ENCODE data around the gene ABCC11. TPM values are rescaled to one million over a fixed set of nuclear protein-coding genes. Genes with fewer than 3 reads are reported as not detected.

ABCC11 gene
- under 1 TPM; 0.17 to 0.30 (median 0.23) TPM for polyA plus RNA-seq (ENCODE audit: insufficient read depth in 1 of 5, insufficient read length in 5 of 5, low replicate concordance in 1 of 5)
- long read RNA-seq, donor 1: 0 reads
- long read RNA-seq, donor 2: 0 reads
- long read RNA-seq, donor 3: 0 reads
- long read RNA-seq, donor 4: 0 reads
- long read RNA-seq, donor 5: 0 reads
- long read RNA-seq, donor 6: 0 reads
- long read RNA-seq, donor 7: 0 reads
- long read RNA-seq, donor 8: 0 reads

GRCh38 chr16:48247311-48247710 is at the start of gene ABCC11:
Gene ABCC11 (minus strand): TSS chr16:48247539. CDS start chr16:48231921, 15,618 bp downstream.
- no peak for DNase-seq

GRCh38 chr16:48295488-48296281 is 48.3 kb upstream of the ABCC11 start:
- DNase-seq: peak; percentile 19

- no peak for DNase-seq
Observed at GRCh38 chr16:48294724-48295123, 47.4 kb upstream of the ABCC11 start.

GRCh38 chr16:48292452-48292851 is 45.1 kb upstream of the ABCC11 start:
- DNase-seq: no peak

GRCh38 chr16:48291754-48292153 is 44.4 kb upstream of the ABCC11 start:
- DNase-seq: no peak

GRCh38 chr16:48291303-48291702 is 44.0 kb upstream of the ABCC11 start:
- DNase-seq: no peak

- DNase-seq: no peak
Observed at GRCh38 chr16:48287239-48287638, 39.9 kb upstream of the ABCC11 start.

- DNase-seq: no peak
Observed at GRCh38 chr16:48284772-48285409, 37.6 kb upstream of the ABCC11 start.

GRCh38 chr16:48282636-48283263 is 35.4 kb upstream of the ABCC11 start:
- no peak for DNase-seq

GRCh38 chr16:48280546-48280945 is 33.2 kb upstream of the ABCC11 start:
- DNase-seq: no peak

GRCh38 chr16:48279199-48279598 is 31.9 kb upstream of the ABCC11 start:
- no peak for DNase-seq

GRCh38 chr16:48277158-48277557 is 29.8 kb upstream of the ABCC11 start:
- no peak for DNase-seq

- no peak for DNase-seq
Observed at GRCh38 chr16:48276102-48276501, 28.8 kb upstream of the ABCC11 start.

GRCh38 chr16:48274476-48274875 is 27.1 kb upstream of the ABCC11 start:
- DNase-seq: no peak

GRCh38 chr16:48272837-48273421 is 25.6 kb upstream of the ABCC11 start:
- DNase-seq: no peak

GRCh38 chr16:48271728-48272127 is 24.4 kb upstream of the ABCC11 start:
- no peak for DNase-seq

GRCh38 chr16:48269011-48269410 is 21.7 kb upstream of the ABCC11 start:
- no peak for DNase-seq

- DNase-seq: no peak
Observed at GRCh38 chr16:48262631-48263030, 15.3 kb upstream of the ABCC11 start.

- no peak for DNase-seq
Observed at GRCh38 chr16:48261569-48261968, 14.2 kb upstream of the ABCC11 start.

GRCh38 chr16:48256579-48257177 is 9.3 kb upstream of the ABCC11 start:
- DNase-seq: no peak

GRCh38 chr16:48252013-48252412 is 4.7 kb upstream of the ABCC11 start:
- no peak for DNase-seq
